ENCODE results near the gene PHPT1.
"Not testable (repeated sequence)": the region's sequence is repeated elsewhere in the genome, so short reads cannot be mapped to it uniquely, and the experiment has no call there.

PHPT1 gene

DNA sequence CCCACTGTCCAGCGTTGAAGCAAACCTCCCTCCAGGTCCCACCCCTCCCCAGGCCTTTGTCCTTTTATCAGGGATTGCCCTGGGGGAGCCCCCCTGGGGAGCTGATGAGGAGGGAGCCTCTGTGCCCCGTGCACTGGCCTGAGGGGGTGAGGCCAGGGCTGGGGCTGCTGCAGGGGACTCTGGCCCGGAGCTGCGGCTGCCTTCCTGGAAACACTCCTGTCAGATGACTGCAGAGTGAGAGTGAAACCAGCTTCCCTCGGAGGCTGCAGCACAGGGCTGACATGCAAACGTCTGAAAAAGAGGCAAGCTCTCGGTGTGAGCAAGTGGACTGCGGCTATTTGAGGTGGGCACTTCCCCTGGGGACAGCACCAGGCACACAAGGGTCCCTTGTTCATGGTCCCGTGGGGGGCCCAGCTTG, 32.5 kb downstream of the PHPT1 start:
- TF ChIP-seq, protein P1, sequence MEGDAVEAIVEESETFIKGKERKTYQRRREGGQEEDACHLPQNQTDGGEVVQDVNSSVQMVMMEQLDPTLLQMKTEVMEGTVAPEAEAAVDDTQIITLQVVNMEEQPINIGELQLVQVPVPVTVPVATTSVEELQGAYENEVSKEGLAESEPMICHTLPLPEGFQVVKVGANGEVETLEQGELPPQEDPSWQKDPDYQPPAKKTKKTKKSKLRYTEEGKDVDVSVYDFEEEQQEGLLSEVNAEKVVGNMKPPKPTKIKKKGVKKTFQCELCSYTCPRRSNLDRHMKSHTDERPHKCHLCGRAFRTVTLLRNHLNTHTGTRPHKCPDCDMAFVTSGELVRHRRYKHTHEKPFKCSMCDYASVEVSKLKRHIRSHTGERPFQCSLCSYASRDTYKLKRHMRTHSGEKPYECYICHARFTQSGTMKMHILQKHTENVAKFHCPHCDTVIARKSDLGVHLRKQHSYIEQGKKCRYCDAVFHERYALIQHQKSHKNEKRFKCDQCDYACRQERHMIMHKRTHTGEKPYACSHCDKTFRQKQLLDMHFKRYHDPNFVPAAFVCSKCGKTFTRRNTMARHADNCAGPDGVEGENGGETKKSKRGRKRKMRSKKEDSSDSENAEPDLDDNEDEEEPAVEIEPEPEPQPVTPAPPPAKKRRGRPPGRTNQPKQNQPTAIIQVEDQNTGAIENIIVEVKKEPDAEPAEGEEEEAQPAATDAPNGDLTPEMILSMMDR (IDR thresholded peaks at IDR 0.05; ENCODE audit: low read length) = no peak
- TF ChIP-seq EZH2 (IDR thresholded peaks at IDR 0.05; ENCODE audit: borderline replicate concordance, low read length) = no peak
- H3F3A ChIP-seq (ENCODE audit: insufficient read depth, low read length) = no peaks in the 10 kb centered on the region
- H3K36me3 ChIP-seq (ENCODE audit: insufficient read depth, low read length) = no peaks in the 10 kb centered on the region
- no peak overlapping the region for H2AFZ ChIP-seq (ENCODE audit: low read length)
- H3K4me2 ChIP-seq (ENCODE audit: low read length) = no peak overlapping the region
- H4K20me1 ChIP-seq (ENCODE audit: insufficient read depth, low read length) = no peaks in the 10 kb centered on the region
- H3K9me2 ChIP-seq (ENCODE audit: low read depth, low read length) = no peaks in the 10 kb centered on the region
- no peaks in the 10 kb centered on the region for H3K79me2 ChIP-seq (ENCODE audit: insufficient read depth, low read length)
- H3K4me3 ChIP-seq (ENCODE audit: low read depth, low read length, poor library complexity, severe bottlenecking) = no peak overlapping the region
- H3K4me1 ChIP-seq (ENCODE audit: insufficient read depth, low read length, severe bottlenecking) = peaks cover 9% of the 10 kb centered on the region
- H3K9ac ChIP-seq (ENCODE audit: low read length) = no peak overlapping the region
- 0 out of 2 replicates have a peak, but pooled peaks cover under 1% of the 10 kb centered on the region for H3K27me3 ChIP-seq (ENCODE audit: insufficient read depth, low read length)
- H3K27ac ChIP-seq (ENCODE audit: low read depth, low read length, poor library complexity, severe bottlenecking) = no peak overlapping the region
- H3K9me3 ChIP-seq (ENCODE audit: low read length) = no peaks in the 10 kb centered on the region

DNA sequence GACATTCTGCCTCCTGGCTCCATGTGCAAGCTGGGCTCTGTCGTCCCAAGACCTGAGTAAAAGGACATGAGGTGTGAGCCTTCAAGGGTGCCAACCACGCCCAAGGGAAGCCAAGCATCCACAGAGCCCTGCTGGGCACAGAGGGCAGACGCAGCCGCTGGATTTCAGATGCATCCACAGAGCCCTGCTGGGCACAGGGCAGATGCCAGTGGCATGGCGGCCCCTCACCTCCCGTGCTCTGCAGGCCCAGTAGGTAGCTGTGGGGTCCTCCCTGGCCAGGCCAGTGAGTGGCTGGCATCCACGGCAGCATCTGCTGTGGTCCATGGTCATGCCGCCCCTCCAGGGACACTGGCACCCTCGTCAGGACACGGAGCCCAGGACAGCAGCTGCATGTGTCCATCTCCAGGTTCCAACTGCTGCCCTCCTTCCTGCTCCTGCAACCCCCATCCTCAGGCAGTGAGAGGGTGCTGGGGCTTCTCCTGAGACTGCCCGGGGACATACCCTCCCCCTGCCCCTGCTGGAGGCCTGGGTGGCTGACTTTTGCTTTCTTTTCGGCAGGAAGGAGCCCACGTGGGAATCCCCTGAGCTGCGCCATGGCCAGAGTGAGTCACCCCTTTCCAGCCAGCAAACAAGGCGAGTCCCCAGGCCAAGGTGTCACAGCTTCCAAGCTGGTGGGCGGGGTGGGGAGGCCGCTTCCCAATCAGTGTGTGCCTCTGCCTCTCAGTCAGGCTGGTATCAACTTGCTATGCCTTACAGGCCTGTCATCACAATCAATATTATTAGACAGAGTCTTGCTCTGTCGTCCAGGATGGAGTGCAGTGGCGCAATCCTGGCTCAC, 33.1 kb downstream of the PHPT1 start:
- Histone ChIP-seq H3K9ac (ENCODE audit: low read length) (no peak overlapping the region), H3K9me2 (ENCODE audit: low read depth, low read length) (no peaks in the 10 kb centered on the region), H3K36me3 (ENCODE audit: insufficient read depth, low read length) (no peaks in the 10 kb centered on the region), H3F3A (ENCODE audit: insufficient read depth, low read length) (no peaks in the 10 kb centered on the region), H3K4me1 (ENCODE audit: insufficient read depth, low read length, severe bottlenecking) (peaks cover 12% of the 10 kb centered on the region), H3K27ac (ENCODE audit: low read depth, low read length, poor library complexity, severe bottlenecking) (no peak overlapping the region), H3K4me2 (ENCODE audit: low read length) (no peak overlapping the region), H2AFZ (ENCODE audit: low read length) (no peak overlapping the region), H4K20me1 (ENCODE audit: insufficient read depth, low read length) (no peaks in the 10 kb centered on the region), H3K79me2 (ENCODE audit: insufficient read depth, low read length) (peaks cover 4% of the 10 kb centered on the region), H3K4me3 (ENCODE audit: low read depth, low read length, poor library complexity, severe bottlenecking) (no peak overlapping the region), H3K9me3 (ENCODE audit: low read length) (no peaks in the 10 kb centered on the region), H3K27me3 (ENCODE audit: insufficient read depth, low read length) (no peaks in the 10 kb centered on the region)
- TF ChIP-seq EZH2 (IDR thresholded peaks at IDR 0.05; ENCODE audit: borderline replicate concordance, low read length) = no peak
- TF ChIP-seq, protein P1 (IDR thresholded peaks at IDR 0.05; ENCODE audit: low read length) = no peak

DNA sequence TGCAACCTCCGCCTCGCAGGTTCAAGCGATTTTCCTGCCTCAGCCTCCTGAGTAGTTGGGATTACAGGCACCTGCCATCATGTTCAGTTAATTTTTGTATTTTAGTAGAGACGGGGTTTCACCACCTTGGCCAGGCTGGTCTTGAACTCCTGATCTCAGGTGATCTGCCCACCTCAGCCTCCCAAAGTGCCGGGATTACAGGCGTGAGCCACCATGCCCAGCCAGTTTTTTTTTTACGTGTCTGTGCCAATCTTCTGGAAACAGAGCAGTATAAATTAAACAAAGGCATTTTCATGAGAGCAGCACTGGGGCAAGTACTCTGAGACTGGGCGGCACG, 33.7 kb downstream of the PHPT1 start:
- H3K27me3 ChIP-seq (ENCODE audit: insufficient read depth, low read length); H4K20me1 ChIP-seq (ENCODE audit: insufficient read depth, low read length); H3K9me2 ChIP-seq (ENCODE audit: low read depth, low read length); H3K4me2 ChIP-seq (ENCODE audit: low read length); H3K27ac ChIP-seq (ENCODE audit: low read depth, low read length, poor library complexity, severe bottlenecking); H3K4me3 ChIP-seq (ENCODE audit: low read depth, low read length, poor library complexity, severe bottlenecking); H2AFZ ChIP-seq (ENCODE audit: low read length); H3K9me3 ChIP-seq (ENCODE audit: low read length); H3K79me2 ChIP-seq (ENCODE audit: insufficient read depth, low read length); H3K36me3 ChIP-seq (ENCODE audit: insufficient read depth, low read length); H3F3A ChIP-seq (ENCODE audit: insufficient read depth, low read length); H3K9ac ChIP-seq (ENCODE audit: low read length): not testable (repeated sequence)
- peaks cover 15% of the 10 kb centered on the region for H3K4me1 ChIP-seq (ENCODE audit: insufficient read depth, low read length, severe bottlenecking)

DNA sequence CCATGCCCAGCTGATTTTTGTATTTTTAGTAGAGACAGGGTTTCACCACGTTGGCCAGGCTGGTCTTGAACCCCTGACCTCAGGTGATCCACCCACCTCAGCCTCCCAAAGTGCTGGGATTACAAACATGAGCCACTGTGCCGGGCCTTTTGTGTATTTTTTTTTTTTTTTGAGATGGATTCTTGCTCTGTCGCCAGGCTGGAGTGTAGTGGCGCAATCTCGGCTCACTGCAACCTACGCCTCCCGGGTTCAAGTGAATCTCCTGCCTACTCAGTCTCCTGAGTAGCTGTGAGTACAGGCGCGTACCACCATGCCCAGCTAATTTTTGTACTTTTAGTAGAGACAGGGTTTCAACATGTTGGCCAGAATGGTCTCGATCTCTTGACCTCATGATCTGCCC, 34.5 kb downstream of the PHPT1 start:
- not testable (repeated sequence) for H3K36me3 ChIP-seq (ENCODE audit: insufficient read depth, low read length); H3K9me2 ChIP-seq (ENCODE audit: low read depth, low read length); H3K27me3 ChIP-seq (ENCODE audit: insufficient read depth, low read length); H4K20me1 ChIP-seq (ENCODE audit: insufficient read depth, low read length); H3K4me2 ChIP-seq (ENCODE audit: low read length); H3K27ac ChIP-seq (ENCODE audit: low read depth, low read length, poor library complexity, severe bottlenecking); H2AFZ ChIP-seq (ENCODE audit: low read length); H3K4me3 ChIP-seq (ENCODE audit: low read depth, low read length, poor library complexity, severe bottlenecking); H3K9ac ChIP-seq (ENCODE audit: low read length); H3K9me3 ChIP-seq (ENCODE audit: low read length); H3F3A ChIP-seq (ENCODE audit: insufficient read depth, low read length)
- Histone ChIP-seq H3K4me1 (ENCODE audit: insufficient read depth, low read length, severe bottlenecking) (peaks cover 15% of the 10 kb centered on the region), H3K79me2 (ENCODE audit: insufficient read depth, low read length) (peaks cover 17% of the 10 kb centered on the region)
